22Rv1 (cell line): ENCODE measurements around the gene BRF1.

Experiments used
- ZFX ChIP-seq: fragments of 450-650 bp; IDR thresholded peaks from 2 replicates; pipeline ENCODE4 v1.6.1; 2017; ENCODE audit warnings: antibody characterized with exemption, borderline replicate concordance
- TF ChIP-seq, protein P1 (sequence below): fragments of 450-650 bp; IDR thresholded peaks from 2 replicates; pipeline ENCODE4 v1.5.1; 2017; ENCODE audit warnings: mild to moderate bottlenecking

DNA sequence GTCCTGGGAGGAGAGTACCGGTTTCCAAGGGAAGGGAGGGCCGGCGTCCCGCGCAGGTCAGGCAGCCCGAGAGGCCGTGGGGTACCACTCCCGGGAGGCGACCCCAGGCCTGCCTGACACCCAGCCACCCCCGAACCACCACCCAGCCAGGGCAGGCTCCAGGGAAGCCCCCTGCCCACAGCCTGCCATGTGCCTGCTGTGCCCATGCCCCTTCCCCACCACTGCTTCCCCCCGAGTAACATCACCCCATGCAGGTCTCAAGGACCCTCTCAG is 122.0 kb downstream of the BRF1 start:
- TF ChIP-seq, protein P1, sequence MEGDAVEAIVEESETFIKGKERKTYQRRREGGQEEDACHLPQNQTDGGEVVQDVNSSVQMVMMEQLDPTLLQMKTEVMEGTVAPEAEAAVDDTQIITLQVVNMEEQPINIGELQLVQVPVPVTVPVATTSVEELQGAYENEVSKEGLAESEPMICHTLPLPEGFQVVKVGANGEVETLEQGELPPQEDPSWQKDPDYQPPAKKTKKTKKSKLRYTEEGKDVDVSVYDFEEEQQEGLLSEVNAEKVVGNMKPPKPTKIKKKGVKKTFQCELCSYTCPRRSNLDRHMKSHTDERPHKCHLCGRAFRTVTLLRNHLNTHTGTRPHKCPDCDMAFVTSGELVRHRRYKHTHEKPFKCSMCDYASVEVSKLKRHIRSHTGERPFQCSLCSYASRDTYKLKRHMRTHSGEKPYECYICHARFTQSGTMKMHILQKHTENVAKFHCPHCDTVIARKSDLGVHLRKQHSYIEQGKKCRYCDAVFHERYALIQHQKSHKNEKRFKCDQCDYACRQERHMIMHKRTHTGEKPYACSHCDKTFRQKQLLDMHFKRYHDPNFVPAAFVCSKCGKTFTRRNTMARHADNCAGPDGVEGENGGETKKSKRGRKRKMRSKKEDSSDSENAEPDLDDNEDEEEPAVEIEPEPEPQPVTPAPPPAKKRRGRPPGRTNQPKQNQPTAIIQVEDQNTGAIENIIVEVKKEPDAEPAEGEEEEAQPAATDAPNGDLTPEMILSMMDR, result no peak
- TF ChIP-seq ZFX, result no peak
